Measurements from ENCODE around the gene WNT2B. TPM values are rescaled to one million over a fixed set of nuclear protein-coding genes. Genes with fewer than 3 reads are reported as not detected.

The WNT2B gene
- polyA plus RNA-seq, 1 donor (not counting 4 experiments of a cell fraction or from before 2014, with no cell fraction given), result 0.51 TPM

GRCh38 chr1:112549590-112549989 is 40.8 kb downstream of the WNT2B start:
- no peaks in the 10 kb centered on the region for H3K27me3 ChIP-seq (ENCODE audit: control insufficient read depth, extremely low read depth, insufficient read depth, low read length)
- H3K4me1 ChIP-seq (ENCODE audit: control insufficient read depth, extremely low read depth, insufficient read depth, low read length), result peaks cover 13% of the 10 kb centered on the region
- H3K36me3 ChIP-seq (ENCODE audit: control insufficient read depth in 2 of 2, extremely low read depth in 1 of 2, insufficient read depth in 2 of 2, low read length in 2 of 2), result no peaks in the 10 kb centered on the region
- DNase-seq (ENCODE audit: low read depth, low spot score), result no peak
- H3K9me1 ChIP-seq (ENCODE audit: control insufficient read depth, extremely low read depth, insufficient read depth, low read length), result no peaks in the 10 kb centered on the region
- H3K79me2 ChIP-seq (ENCODE audit: control insufficient read depth, insufficient read depth, low read length), result no peaks in the 10 kb centered on the region
- dilution Hi-C loops (cut with MboI; ENCODE audit: extremely low pct_ligation_motif_present, low sequenced_read_pairs), result no loop called here
- H3K9me3 ChIP-seq (ENCODE audit: control insufficient read depth, low read depth, low read length), result no peaks in the 10 kb centered on the region
- FAIRE-seq, result no peak
- H4K20me1 ChIP-seq (ENCODE audit: control insufficient read depth, extremely low read depth, insufficient read depth, low read length), result no peaks in the 10 kb centered on the region
- no peak overlapping the region for H3K4me2 ChIP-seq (ENCODE audit: control insufficient read depth, extremely low read depth, insufficient read depth, low read depth, low read length)
- no peak for TF ChIP-seq EZH2 (IDR thresholded peaks at IDR 0.05; ENCODE audit: low read length)
- no peak for TF ChIP-seq CTCF (optimal IDR thresholded peaks at IDR 0.05 in 1 of 3, IDR thresholded peaks at IDR 0.05 in 1 of 3, conservative IDR thresholded peaks at IDR 0.05 in 1 of 3; ENCODE audit: extremely low read depth in 1 of 3, insufficient read depth in 2 of 3, low read length in 3 of 3)
- no peak overlapping the region for H2AFZ ChIP-seq (ENCODE audit: control insufficient read depth, low read length)
- H3K4me3 ChIP-seq (ENCODE audit: control insufficient read depth in 2 of 3, extremely low read depth in 1 of 3, insufficient read depth in 2 of 3, low read depth in 1 of 3, low read length in 3 of 3), result no peak overlapping the region
- H3K27ac ChIP-seq (ENCODE audit: control insufficient read depth, insufficient read depth, low read length), result no peak overlapping the region
- H3K9ac ChIP-seq (ENCODE audit: control insufficient read depth, extremely low read depth, insufficient read depth, low read length), result no peak overlapping the region

- Histone ChIP-seq H3K4me2 (ENCODE audit: control insufficient read depth, extremely low read depth, insufficient read depth, low read depth, low read length) (no peak overlapping the region), H4K20me1 (ENCODE audit: control insufficient read depth, extremely low read depth, insufficient read depth, low read length) (no peaks in the 10 kb centered on the region), H3K9me3 (ENCODE audit: control insufficient read depth, low read depth, low read length) (no peaks in the 10 kb centered on the region), H2AFZ (ENCODE audit: control insufficient read depth, low read length) (no peak overlapping the region), H3K4me3 (ENCODE audit: control insufficient read depth in 2 of 3, extremely low read depth in 1 of 3, insufficient read depth in 2 of 3, low read depth in 1 of 3, low read length in 3 of 3) (no peak overlapping the region), H3K4me1 (ENCODE audit: control insufficient read depth, extremely low read depth, insufficient read depth, low read length) (no peaks in the 10 kb centered on the region), H3K79me2 (ENCODE audit: control insufficient read depth, insufficient read depth, low read length) (no peaks in the 10 kb centered on the region), H3K9ac (ENCODE audit: control insufficient read depth, extremely low read depth, insufficient read depth, low read length) (no peak overlapping the region), H3K27me3 (ENCODE audit: control insufficient read depth, extremely low read depth, insufficient read depth, low read length) (no peaks in the 10 kb centered on the region), H3K9me1 (ENCODE audit: control insufficient read depth, extremely low read depth, insufficient read depth, low read length) (no peaks in the 10 kb centered on the region), H3K36me3 (ENCODE audit: control insufficient read depth in 2 of 2, extremely low read depth in 1 of 2, insufficient read depth in 2 of 2, low read length in 2 of 2) (no peaks in the 10 kb centered on the region), H3K27ac (ENCODE audit: control insufficient read depth, insufficient read depth, low read length) (no peak overlapping the region)
- DNase-seq (ENCODE audit: low read depth, low spot score), result no peak
- no peak for FAIRE-seq
- dilution Hi-C loops (cut with MboI; ENCODE audit: extremely low pct_ligation_motif_present, low sequenced_read_pairs), result no loop called here
- TF ChIP-seq CTCF (optimal IDR thresholded peaks at IDR 0.05 in 1 of 3, IDR thresholded peaks at IDR 0.05 in 1 of 3, conservative IDR thresholded peaks at IDR 0.05 in 1 of 3; ENCODE audit: extremely low read depth in 1 of 3, insufficient read depth in 2 of 3, low read length in 3 of 3) (no peak), EZH2 (IDR thresholded peaks at IDR 0.05; ENCODE audit: low read length) (no peak)
Observed at GRCh38 chr1:112554411-112554810, 45.6 kb downstream of the WNT2B start.

Data from keratinocyte (primary cell).